Measurements from ENCODE around the gene CDK13. TPM values are rescaled to one million over a fixed set of nuclear protein-coding genes. Genes with fewer than 3 reads are reported as not detected.

CDK13 gene
- total RNA-seq, 1 donor from 2014 or later = 87.4 TPM

GRCh38 chr7:40043164-40043563 lies 93.1 kb downstream of the CDK13 start:
- intact Hi-C loops (cut with DNase I) = no loop called here
- no peaks in the 10 kb centered on the region for H3K27me3 ChIP-seq
- H3K4me3 ChIP-seq = no peak overlapping the region
- no peak for TF ChIP-seq CTCF (IDR thresholded peaks at IDR 0.05)
- no peak for TF ChIP-seq POLR2A (IDR thresholded peaks at IDR 0.05)
- no peak for TF ChIP-seq POLR2AphosphoS5 (IDR thresholded peaks at IDR 0.05; ENCODE audit: insufficient read depth in 1 of 2, low read depth in 1 of 2)
- no peak for DNase-seq (ENCODE audit: extremely low spot score in 2 of 2)
- H3K36me3 ChIP-seq = peaks cover 0 to 6% of the 10 kb centered on the region in 2 donors
- H3K9me3 ChIP-seq = no peaks in the 10 kb centered on the region
- no peak overlapping the region for H3K27ac ChIP-seq
- no peaks in the 10 kb centered on the region for H3K4me1 ChIP-seq

GRCh38 chr7:40047661-40048060 lies 97.6 kb downstream of the CDK13 start:
- no peaks in the 10 kb centered on the region for H3K27me3 ChIP-seq
- peaks cover 0 to 12% of the 10 kb centered on the region in 2 donors for H3K36me3 ChIP-seq
- no peak for DNase-seq (ENCODE audit: extremely low spot score in 2 of 2)
- no peaks in the 10 kb centered on the region for H3K4me1 ChIP-seq
- TF ChIP-seq POLR2AphosphoS5 (IDR thresholded peaks at IDR 0.05; ENCODE audit: insufficient read depth in 1 of 2, low read depth in 1 of 2) = no peak
- no peak for TF ChIP-seq CTCF (IDR thresholded peaks at IDR 0.05)
- no peaks in the 10 kb centered on the region for H3K9me3 ChIP-seq
- no peak overlapping the region for H3K4me3 ChIP-seq
- H3K27ac ChIP-seq = no peak overlapping the region
- intact Hi-C loops (cut with DNase I) = no loop called here

GRCh38 chr7:40057292-40057691 lies 107.2 kb downstream of the CDK13 start:
- no peaks in the 10 kb centered on the region for H3K27me3 ChIP-seq
- no peak overlapping the region for H3K27ac ChIP-seq
- no peak for DNase-seq (ENCODE audit: extremely low spot score in 2 of 2)
- no peaks in the 10 kb centered on the region for H3K36me3 ChIP-seq
- H3K4me1 ChIP-seq = no peaks in the 10 kb centered on the region
- TF ChIP-seq POLR2A (IDR thresholded peaks at IDR 0.05) = no peak
- TF ChIP-seq CTCF (IDR thresholded peaks at IDR 0.05) = no peak
- TF ChIP-seq POLR2AphosphoS5 (IDR thresholded peaks at IDR 0.05; ENCODE audit: insufficient read depth in 1 of 2, low read depth in 1 of 2) = no peak
- intact Hi-C loops (cut with DNase I) = loop anchor here (10.0 kb wide), 2 partner anchors 102 to 162 kb away; partner anchors contain the start of gene CDK13
- H3K4me3 ChIP-seq = no peak overlapping the region
- no peaks in the 10 kb centered on the region for H3K9me3 ChIP-seq

GRCh38 chr7:40058026-40058425 lies 108.0 kb downstream of the CDK13 start:
- Histone ChIP-seq H3K27me3 (no peaks in the 10 kb centered on the region), H3K9me3 (no peaks in the 10 kb centered on the region), H3K4me1 (no peaks in the 10 kb centered on the region), H3K4me3 (no peak overlapping the region), H3K36me3 (peaks cover 2 to 5% of the 10 kb centered on the region in 2 donors), H3K27ac (no peak overlapping the region)
- TF ChIP-seq POLR2AphosphoS5 (IDR thresholded peaks at IDR 0.05; ENCODE audit: insufficient read depth in 1 of 2, low read depth in 1 of 2) (no peak), POLR2A (IDR thresholded peaks at IDR 0.05) (no peak), CTCF (IDR thresholded peaks at IDR 0.05) (no peak)
- intact Hi-C loops (cut with DNase I) = loop anchor here (10.0 kb wide), 2 partner anchors 103 to 163 kb away; partner anchors contain the start of gene CDK13
- no peak for DNase-seq (ENCODE audit: extremely low spot score in 2 of 2)

GRCh38 chr7:40058636-40059035 lies 108.6 kb downstream of the CDK13 start:
- Histone ChIP-seq H3K4me3 (no peak overlapping the region), H3K4me1 (no peaks in the 10 kb centered on the region), H3K9me3 (no peaks in the 10 kb centered on the region), H3K27ac (no peak overlapping the region), H3K27me3 (no peaks in the 10 kb centered on the region), H3K36me3 (peaks cover 5 to 11% of the 10 kb centered on the region in 2 donors)
- intact Hi-C loops (cut with DNase I) = loop anchor here (10.0 kb wide), 2 partner anchors 104 to 164 kb away; partner anchors contain the start of gene CDK13
- TF ChIP-seq POLR2A (IDR thresholded peaks at IDR 0.05) = no peak
- no peak for TF ChIP-seq POLR2AphosphoS5 (IDR thresholded peaks at IDR 0.05; ENCODE audit: insufficient read depth in 1 of 2, low read depth in 1 of 2)
- TF ChIP-seq CTCF (IDR thresholded peaks at IDR 0.05) = no peak
- no peak for DNase-seq (ENCODE audit: extremely low spot score in 2 of 2)

Data from vagina (tissue), 2 donors.